Adrenal gland (tissue), 12 donors: Measurements from ENCODE around the gene RASL10B. TPM values are rescaled to one million over a fixed set of nuclear protein-coding genes. Genes with fewer than 3 reads are reported as not detected.

Experiments
- DNase-seq, 7 donors: peaks; one replicate each; pipeline ENCODE4 v3.0.0-alpha.2; 2019 to 2020
- H3K27ac ChIP-seq, 5 donors: fragments of 200-600 bp; sonication (generic) in 4 of 5; 1 replicate in 3 of 5; 2 replicates in 2 of 5; pipeline versions ENCODE4 v1.5.1 to v1.8.0; 2016 to 2020; ENCODE audit warnings: mild to moderate bottlenecking in 1 of 5
- H3K27me3 ChIP-seq: fragments of 200-600 bp; 2 replicates; pipeline ENCODE4 v1.8.0; 2021
- H3K36me3 ChIP-seq, 2 donors: fragments of 200-600 bp; replicated peaks in 1 of 2; 1 replicate in 1 of 2; 2 replicates in 1 of 2; pipeline versions ENCODE4 v1.5.1 to v1.8.0; 2018 to 2022
- H3K4me1 ChIP-seq, 2 donors: fragments of 200-600 bp; replicated peaks in 1 of 2; 1 replicate in 1 of 2; 2 replicates in 1 of 2; pipeline versions ENCODE4 v1.5.1 to v1.8.0; 2018 to 2021
- H3K4me3 ChIP-seq, 4 donors: fragments of 200-600 bp; sonication (generic) in 3 of 4; one replicate each; pipeline ENCODE4 v1.5.1; 2016 to 2018
- H3K9me3 ChIP-seq, 3 donors: fragments of 200-600 bp; sonication (generic) in 1 of 3; replicated peaks in 1 of 3; 1 replicate in 2 of 3; 2 replicates in 1 of 3; pipeline versions ENCODE4 v1.5.1 to v1.8.0; 2016 to 2021
- CTCF ChIP-seq, 6 experiments: fragments of 450-650 bp in 4 of 6; fragments of 200-600 bp in 2 of 6; sonication (generic) in 1 of 6; IDR thresholded peaks; 1 replicate in 5 of 6; 2 replicates in 1 of 6; pipeline versions ENCODE4 v1.5.1 to v1.8.0; 2016 to 2021; ENCODE audit warnings: antibody characterized with exemption in 6 of 6, mild to moderate bottlenecking in 2 of 6, moderate library complexity in 1 of 6
- POLR2A ChIP-seq, 2 donors: fragments of 450-650 bp; IDR thresholded peaks; one replicate each; pipeline ENCODE4 v1.6.1; 2017; ENCODE audit warnings: antibody characterized with exemption in 2 of 2, mild to moderate bottlenecking in 2 of 2, moderate library complexity in 1 of 2
- WGBS, 4 donors: extraction: QIAGEN DNeasy Blood & Tissue Kit in 2 of 4; methylation state at CpG; one replicate each; pipeline versions ENCODE4 v1.1.5 to v1.1.7; 2013 to 2017; 5-methylcytosine and 5-hydroxymethylcytosine counted together
- intact Hi-C, 2 donors: fragments of 100-400 bp; cut with DNase I; formaldehyde crosslinking; loops; one replicate each; pipeline versions ENCODE4 v1.14.1 to v1.15.0; 2022 to 2023
- polyA plus RNA-seq, 3 donors: library from polyadenylated mRNA; stranded (reverse); fragments of 200-250 nt in 2 of 3; fragments of 350-450 nt in 1 of 3; fragmentation: Illumina TruSeq in 1 of 3; extraction: RNeasy Lipid Tissue Mini Kit (QIAGEN cat#74804) in 1 of 3; gene quantifications; one replicate each; pipeline ENCODE4 v1.2.3, GENCODE V29; 2013 to 2014
- total RNA-seq, 9 donors: library from RNA; depleted of rRNA in 4 of 9; stranded (reverse); fragments of >200 nt in 4 of 9; fragments of 120-200 nt in 1 of 9; fragmentation: NEBNext Ultra II Directional in 1 of 9; extraction: Animal tissue kit (Norgen Biotek cat#: 25700) in 1 of 9; gene quantifications; one replicate each; pipeline versions ENCODE4 v1.1.0 to v1.2.4, GENCODE V29; 2013 to 2023
- donor health status: healthy with polysubstance abuse.
- donor health status: Bipolar disorder and iron deficiency.
- donor health status: DM: yes; HTN: yes; CAD: no.
- donor health status: DM: no; HTN: no; CAD: no.
- donor health status: DM: no; HTN: no; CAD: no.
- donor health status: DM: yes; HTN: yes; CAD: no.

RASL10B gene
- total and polyA plus RNA-seq, 12 donors: 1.1 to 8.1 (median 2.1) TPM

GRCh38 chr17:35725058-35725457, 6.4 kb upstream of the RASL10B start:
- H3K4me1 ChIP-seq: no peaks in the 10 kb centered on the region
- WGBS, 4 donors: 81 to 95% (median 88%) methylated on average over 4 of the region's 4 CpGs
- intact Hi-C loops: no loop called here
- H3K9me3 ChIP-seq: no peaks in the 10 kb centered on the region
- H3K27me3 ChIP-seq: no peaks in the 10 kb centered on the region
- H3K36me3 ChIP-seq: peaks cover 0 to 30% of the 10 kb centered on the region in 2 donors
- TF ChIP-seq CTCF (IDR thresholded peaks at IDR 0.05): no peak
- TF ChIP-seq POLR2A (IDR thresholded peaks at IDR 0.05): no peak
- H3K27ac ChIP-seq: no peak overlapping the region
- DNase-seq: no peak
- H3K4me3 ChIP-seq: no peak overlapping the region

- no peaks in the 10 kb centered on the region for H3K27me3 ChIP-seq
- intact Hi-C loops: no loop called here
- DNase-seq: peak in 1 of 7 donors; percentile 25
- 65 to 92% (median 83%) methylated on average over 2 of the region's 2 CpGs for WGBS, 4 donors
- TF ChIP-seq POLR2A (IDR thresholded peaks at IDR 0.05) (no peak), CTCF (IDR thresholded peaks at IDR 0.05) (no peak)
- peaks cover 0 to 2% of the 10 kb centered on the region in 2 donors for H3K4me1 ChIP-seq
- H3K27ac ChIP-seq: peak overlapping the region in 1 of 5 donors; percentile 27
- H3K9me3 ChIP-seq: no peaks in the 10 kb centered on the region
- no peak overlapping the region for H3K4me3 ChIP-seq
- peaks cover 0 to 29% of the 10 kb centered on the region in 2 donors for H3K36me3 ChIP-seq
These were observed 5.7 kb upstream of the RASL10B start for GRCh38 chr17:35725802-35726126.

- WGBS, 4 donors: 59 to 77% (median 62%) methylated on average over 2 to 6 of the region's 6 CpGs
- Histone ChIP-seq H3K9me3 (no peaks in the 10 kb centered on the region), H3K4me1 (peaks cover 5 to 8% of the 10 kb centered on the region in 2 donors), H3K4me3 (no peak overlapping the region), H3K27me3 (no peaks in the 10 kb centered on the region), H3K27ac (peak overlapping the region in 2 of 5 donors; percentile 3 to 27), H3K36me3 (peaks cover 0 to 29% of the 10 kb centered on the region in 2 donors)
- peak; percentile 21 to 74 (median 58) for DNase-seq
- intact Hi-C loops: no loop called here
- TF ChIP-seq POLR2A (IDR thresholded peaks at IDR 0.05) (no peak), CTCF (IDR thresholded peaks at IDR 0.05) (no peak)
These were observed 5.1 kb upstream of the RASL10B start for GRCh38 chr17:35726127-35726952.

- WGBS, 4 donors: 81 to 93% (median 91%) methylated on average over 5 of the region's 5 CpGs
- Histone ChIP-seq H3K27me3 (no peaks in the 10 kb centered on the region), H3K27ac (peak overlapping the region in 2 of 5 donors; percentile 3 to 27), H3K4me3 (no peak overlapping the region), H3K9me3 (no peaks in the 10 kb centered on the region), H3K36me3 (peaks cover 0 to 29% of the 10 kb centered on the region in 2 donors), H3K4me1 (peaks cover 6 to 8% of the 10 kb centered on the region in 2 donors)
- intact Hi-C loops: no loop called here
- no peak for DNase-seq
- TF ChIP-seq POLR2A (IDR thresholded peaks at IDR 0.05) (no peak), CTCF (IDR thresholded peaks at IDR 0.05) (no peak)
These were observed 4.4 kb upstream of the RASL10B start for GRCh38 chr17:35726953-35727460.
